ENCODE results near the gene ELK4.

ELK4 gene

GRCh38 chr1:205623646-205624045 lies 8.2 kb downstream of the ELK4 start:
- no peak overlapping the region for H3K27ac ChIP-seq (ENCODE audit: poor library complexity, severe bottlenecking)
- peaks cover 61% of the 10 kb centered on the region for H3K36me3 ChIP-seq (ENCODE audit: low read depth)

GRCh38 chr1:205620269-205620668 lies 11.5 kb downstream of the ELK4 start:
- Histone ChIP-seq H3K4me3 (ENCODE audit: severe bottlenecking) (no peak overlapping the region), H3K9me3 (ENCODE audit: severe bottlenecking) (no peaks in the 10 kb centered on the region), H3K36me3 (ENCODE audit: low read depth) (peaks cover 88% of the 10 kb centered on the region), H3K4me1 (ENCODE audit: insufficient read depth, poor library complexity, severe bottlenecking) (no peaks in the 10 kb centered on the region), H3K27ac (ENCODE audit: poor library complexity, severe bottlenecking) (no peak overlapping the region), H3K27me3 (ENCODE audit: insufficient read depth, poor library complexity, severe bottlenecking) (no peaks in the 10 kb centered on the region)
- no peak for ATAC-seq (ENCODE audit: low read depth)
- TF ChIP-seq CTCF (IDR thresholded peaks at IDR 0.05; ENCODE audit: poor library complexity, severe bottlenecking), result no peak
- DNase-seq (ENCODE audit: low spot score), result no peak

More at GRCh38 chr1:205623646-205624045, 8.2 kb downstream of the ELK4 start:
- Histone ChIP-seq H3K9me3 (ENCODE audit: severe bottlenecking) (no peaks in the 10 kb centered on the region), H3K4me3 (ENCODE audit: severe bottlenecking) (no peak overlapping the region), H3K4me1 (ENCODE audit: insufficient read depth, poor library complexity, severe bottlenecking) (no peaks in the 10 kb centered on the region), H3K27me3 (ENCODE audit: insufficient read depth, poor library complexity, severe bottlenecking) (no peaks in the 10 kb centered on the region)
- no peak for TF ChIP-seq CTCF (IDR thresholded peaks at IDR 0.05; ENCODE audit: poor library complexity, severe bottlenecking)
- no peak for DNase-seq (ENCODE audit: low spot score)
- no peak for ATAC-seq (ENCODE audit: low read depth)

GRCh38 chr1:205619376-205619775 lies 12.4 kb downstream of the ELK4 start:
- H3K27me3 ChIP-seq (ENCODE audit: insufficient read depth, poor library complexity, severe bottlenecking), result no peaks in the 10 kb centered on the region
- no peak overlapping the region for H3K4me3 ChIP-seq (ENCODE audit: severe bottlenecking)
- H3K36me3 ChIP-seq (ENCODE audit: low read depth), result peaks cover 93% of the 10 kb centered on the region
- H3K9me3 ChIP-seq (ENCODE audit: severe bottlenecking), result no peaks in the 10 kb centered on the region
- no peak for TF ChIP-seq CTCF (IDR thresholded peaks at IDR 0.05; ENCODE audit: poor library complexity, severe bottlenecking)
- ATAC-seq (ENCODE audit: low read depth) (no peak), DNase-seq (ENCODE audit: low spot score) (no peak)
- H3K27ac ChIP-seq (ENCODE audit: poor library complexity, severe bottlenecking), result no peak overlapping the region
- no peaks in the 10 kb centered on the region for H3K4me1 ChIP-seq (ENCODE audit: insufficient read depth, poor library complexity, severe bottlenecking)

- H3K27me3 ChIP-seq (ENCODE audit: insufficient read depth, poor library complexity, severe bottlenecking), result no peaks in the 10 kb centered on the region
- DNase-seq (ENCODE audit: low spot score) (no peak), ATAC-seq (ENCODE audit: low read depth) (no peak)
- no peak overlapping the region for H3K4me3 ChIP-seq (ENCODE audit: severe bottlenecking)
- H3K4me1 ChIP-seq (ENCODE audit: insufficient read depth, poor library complexity, severe bottlenecking), result no peaks in the 10 kb centered on the region
- H3K9me3 ChIP-seq (ENCODE audit: severe bottlenecking), result no peaks in the 10 kb centered on the region
- H3K36me3 ChIP-seq (ENCODE audit: low read depth), result peaks cover 88% of the 10 kb centered on the region
- no peak for TF ChIP-seq CTCF (IDR thresholded peaks at IDR 0.05; ENCODE audit: poor library complexity, severe bottlenecking)
- H3K27ac ChIP-seq (ENCODE audit: poor library complexity, severe bottlenecking), result no peak overlapping the region
Measured at GRCh38 chr1:205616563-205617293, 15.1 kb downstream of the ELK4 start.

- Histone ChIP-seq H3K27me3 (ENCODE audit: insufficient read depth, poor library complexity, severe bottlenecking) (no peaks in the 10 kb centered on the region), H3K4me3 (ENCODE audit: severe bottlenecking) (no peak overlapping the region), H3K9me3 (ENCODE audit: severe bottlenecking) (no peaks in the 10 kb centered on the region), H3K4me1 (ENCODE audit: insufficient read depth, poor library complexity, severe bottlenecking) (no peaks in the 10 kb centered on the region), H3K36me3 (ENCODE audit: low read depth) (peaks cover 87% of the 10 kb centered on the region), H3K27ac (ENCODE audit: poor library complexity, severe bottlenecking) (no peak overlapping the region)
- DNase-seq (ENCODE audit: low spot score) (no peak), ATAC-seq (ENCODE audit: low read depth) (no peak)
- TF ChIP-seq CTCF (IDR thresholded peaks at IDR 0.05; ENCODE audit: poor library complexity, severe bottlenecking), result no peak
Measured at GRCh38 chr1:205615789-205616188, 16.0 kb downstream of the ELK4 start.

All from RWPE2 (cell line).